ENCODE data around the gene CA5A.
"Not testable (repeated sequence)": the region's sequence is repeated elsewhere in the genome, so short reads cannot be mapped to it uniquely, and the experiment has no call there.

DNA sequence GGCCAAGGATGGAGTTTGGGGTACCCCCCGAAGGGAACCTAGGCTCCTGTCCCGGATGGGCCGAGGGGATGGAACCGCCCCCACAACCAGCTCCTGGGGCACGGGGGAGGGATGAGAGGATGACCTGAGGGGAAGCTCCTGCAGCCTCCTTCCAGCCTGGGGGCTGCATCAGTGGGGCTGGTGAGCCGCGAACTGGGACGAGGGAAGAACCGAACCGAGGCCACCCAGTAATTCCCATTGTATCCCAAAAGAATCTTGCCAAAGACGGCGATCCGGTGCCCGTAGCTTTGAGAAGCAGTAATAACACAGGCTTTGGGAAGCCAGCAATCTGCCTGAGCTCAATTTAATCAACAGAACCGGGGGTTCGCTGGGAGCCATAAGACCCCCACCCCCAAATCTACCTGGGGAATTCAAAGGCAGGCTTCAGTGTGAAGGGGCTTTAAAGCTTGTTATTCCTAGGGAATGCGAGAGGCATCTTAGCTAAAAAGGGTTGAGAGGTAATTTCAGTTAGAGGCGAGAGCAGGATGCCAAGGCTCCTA, 66.4 kb downstream of the CA5A start:
- TF ChIP-seq, protein P1, sequence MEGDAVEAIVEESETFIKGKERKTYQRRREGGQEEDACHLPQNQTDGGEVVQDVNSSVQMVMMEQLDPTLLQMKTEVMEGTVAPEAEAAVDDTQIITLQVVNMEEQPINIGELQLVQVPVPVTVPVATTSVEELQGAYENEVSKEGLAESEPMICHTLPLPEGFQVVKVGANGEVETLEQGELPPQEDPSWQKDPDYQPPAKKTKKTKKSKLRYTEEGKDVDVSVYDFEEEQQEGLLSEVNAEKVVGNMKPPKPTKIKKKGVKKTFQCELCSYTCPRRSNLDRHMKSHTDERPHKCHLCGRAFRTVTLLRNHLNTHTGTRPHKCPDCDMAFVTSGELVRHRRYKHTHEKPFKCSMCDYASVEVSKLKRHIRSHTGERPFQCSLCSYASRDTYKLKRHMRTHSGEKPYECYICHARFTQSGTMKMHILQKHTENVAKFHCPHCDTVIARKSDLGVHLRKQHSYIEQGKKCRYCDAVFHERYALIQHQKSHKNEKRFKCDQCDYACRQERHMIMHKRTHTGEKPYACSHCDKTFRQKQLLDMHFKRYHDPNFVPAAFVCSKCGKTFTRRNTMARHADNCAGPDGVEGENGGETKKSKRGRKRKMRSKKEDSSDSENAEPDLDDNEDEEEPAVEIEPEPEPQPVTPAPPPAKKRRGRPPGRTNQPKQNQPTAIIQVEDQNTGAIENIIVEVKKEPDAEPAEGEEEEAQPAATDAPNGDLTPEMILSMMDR (IDR thresholded peaks at IDR 0.05; ENCODE audit: low read depth, low read length) = not testable (repeated sequence)
- TF ChIP-seq EZH2phosphoT487 (IDR thresholded peaks at IDR 0.05; ENCODE audit: low read depth) = not testable (repeated sequence)

Data from OCI-LY3 (cell line).